ACHN (cell line): ENCODE data around the gene CAPNS2.

ENCODE experiments used
- DNase-seq: peaks from one replicate; pipeline ENCODE4 v3.0.0-alpha.2; 2015
- in situ Hi-C: cut with HindIII; loops from 2 replicates; pipeline ENCODE4 v1.10.0; 2017; ENCODE audit warnings: low sequenced_read_pairs, low pct_ligation_motif_present, low pct_unique_long_range_greater_than_20kb

The CAPNS2 gene

GRCh38 chr16:55566432-55567175 lies at the start of gene CAPNS2:
TSS of gene CAPNS2 (plus strand) at chr16:55566684. CDS start at chr16:55566757, 73 bp downstream.
- no peak for DNase-seq
- in situ Hi-C loops = no loop called here

GRCh38 chr16:55521792-55522191 lies 44.7 kb upstream of the CAPNS2 start:
- in situ Hi-C loops = no loop called here
- no peak for DNase-seq

DNA sequence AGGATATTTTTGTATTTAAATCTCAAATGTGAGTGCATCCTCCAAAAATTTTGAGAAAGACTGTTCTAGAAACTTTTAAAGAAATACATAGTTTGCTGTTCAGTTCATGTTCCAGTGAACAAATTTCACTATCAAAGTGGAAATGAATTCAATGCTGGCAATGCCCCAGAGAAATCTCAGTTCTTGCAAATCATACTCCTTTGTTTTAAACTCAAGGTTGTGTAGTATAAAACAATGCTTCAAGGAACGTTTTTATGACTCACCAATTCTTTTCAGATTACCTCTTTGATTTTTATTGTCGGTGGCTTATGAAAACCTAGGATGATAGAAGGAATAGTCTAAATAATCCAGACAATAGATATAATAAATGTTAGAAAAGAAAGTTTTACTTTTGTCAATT lies 40.0 kb upstream of the CAPNS2 start:
- in situ Hi-C loops = no loop called here
- no peak for DNase-seq

- DNase-seq = no peak
- in situ Hi-C loops = no loop called here
These were observed 38.6 kb upstream of the CAPNS2 start for GRCh38 chr16:55527885-55528284.

GRCh38 chr16:55529018-55529417 lies 37.5 kb upstream of the CAPNS2 start:
- in situ Hi-C loops = no loop called here
- DNase-seq = no peak

GRCh38 chr16:55530316-55530856 lies 36.1 kb upstream of the CAPNS2 start:
- DNase-seq = no peak
- in situ Hi-C loops = no loop called here

DNA sequence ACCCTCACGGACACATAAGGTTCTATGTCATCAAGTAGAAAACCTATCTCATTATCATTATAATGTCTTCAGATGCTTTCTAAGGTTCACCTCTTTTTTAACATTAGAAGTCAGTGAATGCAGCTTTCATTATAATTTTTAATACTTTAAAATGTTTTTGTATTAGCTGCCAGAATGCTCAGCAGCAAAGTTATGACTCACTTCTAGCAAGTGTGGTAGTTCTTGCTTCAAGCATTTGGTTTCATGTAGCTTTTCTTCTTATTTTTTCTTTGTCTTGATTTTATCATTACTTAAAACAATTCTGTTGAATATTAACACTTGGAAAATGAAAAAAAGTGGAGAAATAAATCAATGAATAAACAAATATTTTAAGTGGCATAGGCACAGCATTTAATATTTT lies 34.3 kb upstream of the CAPNS2 start:
- no peak for DNase-seq
- in situ Hi-C loops = no loop called here

DNA sequence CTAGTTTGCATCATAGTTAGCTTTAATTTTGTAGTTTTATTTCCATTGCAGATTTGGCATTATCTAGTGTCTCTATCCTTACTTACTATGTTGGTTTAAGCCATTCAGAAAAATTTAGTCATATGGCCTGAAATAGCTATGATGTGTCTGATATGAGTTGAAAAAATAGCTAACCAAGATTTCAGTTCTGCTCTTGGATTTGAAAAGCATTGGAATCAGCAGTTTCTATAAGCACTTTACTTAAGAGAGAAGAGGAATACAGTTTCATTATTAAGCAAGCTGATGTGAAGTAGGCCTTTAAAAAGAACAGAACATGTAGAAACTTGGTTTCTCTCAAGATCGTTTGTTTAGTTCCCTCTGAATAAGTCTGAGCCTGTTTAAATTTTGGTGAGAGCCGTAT lies 31.7 kb upstream of the CAPNS2 start:
- DNase-seq = no peak
- in situ Hi-C loops = no loop called here

DNA sequence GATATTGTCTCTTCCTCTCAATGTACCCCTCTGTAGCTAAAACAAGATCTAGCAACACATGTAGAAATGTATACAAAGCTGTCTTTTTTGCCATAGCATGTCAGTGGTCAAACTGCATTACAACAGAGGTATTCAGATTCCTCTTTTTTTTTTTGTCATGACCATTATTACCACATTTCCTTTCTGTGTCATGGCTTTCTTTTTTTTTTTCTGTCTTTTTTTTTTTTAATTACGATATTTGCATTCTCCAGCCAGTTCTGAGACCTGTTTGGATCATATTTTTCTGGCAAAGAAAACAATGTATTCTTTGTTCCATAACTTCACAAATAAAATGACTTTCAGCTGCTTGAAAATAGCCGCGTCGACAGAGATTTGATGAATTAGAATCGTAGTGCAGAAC lies 27.4 kb upstream of the CAPNS2 start:
- in situ Hi-C loops = no loop called here
- no peak for DNase-seq

DNA sequence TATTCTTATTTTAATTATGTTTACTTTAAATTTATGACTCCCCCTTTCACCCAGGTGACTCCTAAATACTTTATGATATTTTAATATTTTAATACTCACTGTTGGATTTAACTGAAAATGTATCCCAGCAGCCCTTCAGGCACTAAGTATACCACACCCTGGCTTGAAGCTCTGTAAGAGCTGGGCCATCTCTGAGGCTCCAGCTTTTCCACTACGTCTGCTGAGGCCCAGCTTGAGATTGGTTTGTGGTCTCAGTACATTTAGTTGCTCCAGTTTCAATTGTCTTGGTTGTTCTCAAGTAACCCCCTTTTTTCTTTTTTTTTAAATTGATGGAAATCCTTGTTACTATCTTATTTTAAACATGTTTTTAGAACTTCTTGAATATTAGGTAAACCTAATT lies 27.0 kb upstream of the CAPNS2 start:
- no peak for DNase-seq
- in situ Hi-C loops = no loop called here

DNA sequence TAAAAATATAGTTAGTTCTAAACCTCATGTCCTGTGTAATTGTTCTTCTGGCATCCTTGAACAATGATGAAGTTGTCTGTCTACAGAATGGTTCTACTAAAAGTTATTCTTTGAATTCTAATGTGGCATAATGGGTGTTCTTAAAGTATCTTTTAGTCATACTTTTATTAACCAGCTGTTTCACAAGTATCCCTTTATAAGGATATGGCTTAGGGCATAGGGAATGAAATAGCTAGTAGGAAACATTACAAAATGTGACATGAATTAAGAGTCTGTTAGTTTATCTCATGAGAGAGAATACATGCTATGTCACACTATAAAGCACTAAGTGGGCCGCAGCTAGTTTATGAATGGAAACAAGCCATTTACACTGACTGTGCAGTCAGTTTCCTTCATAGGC lies 26.3 kb upstream of the CAPNS2 start:
- in situ Hi-C loops = no loop called here
- DNase-seq = no peak

DNA sequence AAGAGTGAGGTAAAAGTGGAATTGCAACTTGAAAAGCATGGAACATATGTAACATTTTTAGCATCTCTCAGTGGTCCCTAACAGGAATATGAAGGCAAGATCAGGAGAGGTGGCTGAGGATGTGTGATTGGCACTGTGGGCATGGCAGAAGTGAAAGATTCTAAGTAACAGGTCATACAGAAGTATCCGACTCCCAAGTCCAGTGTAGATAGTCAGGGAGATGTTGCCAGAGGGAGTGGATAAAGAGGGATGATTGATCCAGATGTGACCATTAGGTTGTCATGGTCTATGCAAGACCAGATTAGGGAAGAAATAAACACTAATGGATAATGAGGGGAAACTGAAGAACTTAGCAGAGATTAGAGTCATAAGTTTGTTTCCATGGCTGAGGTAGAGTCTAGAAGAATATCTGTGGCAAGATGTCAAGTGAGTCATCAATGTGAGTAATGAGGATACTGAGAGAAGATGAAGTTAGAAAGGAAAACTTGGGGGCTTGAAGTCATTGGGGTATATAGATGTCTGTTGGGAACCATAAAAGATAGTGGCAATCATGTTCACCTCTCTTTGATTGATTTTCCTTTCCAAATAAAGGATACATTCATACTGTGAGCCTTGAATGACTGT lies 23.9 kb upstream of the CAPNS2 start:
- peak; percentile 23 for DNase-seq
- in situ Hi-C loops = no loop called here

DNA sequence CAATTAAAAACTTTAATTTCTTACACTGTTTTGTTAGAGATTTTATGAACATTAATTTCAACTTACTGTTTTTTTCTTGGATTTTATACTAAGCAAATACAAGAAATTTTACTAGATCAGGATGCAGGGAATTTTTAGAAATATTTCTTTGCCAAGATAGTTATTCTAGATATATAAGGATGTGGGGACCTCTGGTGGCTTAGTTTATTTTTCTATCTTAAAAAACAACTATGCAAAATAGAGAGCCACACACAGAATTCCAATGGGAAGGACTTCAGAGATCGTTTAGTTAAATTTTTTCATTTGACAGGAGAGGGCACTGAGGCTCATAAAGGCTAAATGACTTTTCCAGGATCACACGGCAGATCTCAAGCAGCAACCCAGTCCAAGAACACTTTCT lies 23.0 kb upstream of the CAPNS2 start:
- in situ Hi-C loops = no loop called here
- DNase-seq = peak; percentile 52

DNA sequence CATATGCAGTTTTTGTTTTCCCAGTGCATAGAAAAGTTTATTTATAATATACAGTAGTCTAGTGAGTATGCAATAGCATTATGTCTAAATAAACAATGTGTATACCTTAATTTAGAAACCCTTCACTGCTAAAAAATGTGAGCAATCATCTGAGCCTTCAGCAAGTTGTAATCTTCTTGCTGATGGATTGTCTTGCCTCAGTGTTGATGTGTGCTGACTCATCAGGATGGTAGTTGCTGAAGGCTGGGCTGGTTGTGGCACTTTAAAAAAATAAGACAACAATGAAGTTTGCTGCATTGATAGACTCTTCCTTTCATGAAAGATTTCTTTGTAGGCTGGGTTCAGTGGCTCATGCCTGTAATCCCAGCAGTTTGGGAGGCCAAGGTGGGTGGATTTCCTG lies 13.9 kb upstream of the CAPNS2 start:
- in situ Hi-C loops = no loop called here
- no peak for DNase-seq

GRCh38 chr16:55555436-55555835 lies 11.0 kb upstream of the CAPNS2 start:
- in situ Hi-C loops = no loop called here
- DNase-seq = no peak

- in situ Hi-C loops = no loop called here
- no peak for DNase-seq
These were observed 9.3 kb upstream of the CAPNS2 start for GRCh38 chr16:55557186-55557585.

- DNase-seq = no peak
- in situ Hi-C loops = no loop called here
These were observed 7.3 kb upstream of the CAPNS2 start for GRCh38 chr16:55559233-55559632.

GRCh38 chr16:55559933-55560516 lies 6.5 kb upstream of the CAPNS2 start:
- in situ Hi-C loops = no loop called here
- DNase-seq = no peak

- no peak for DNase-seq
These were observed 5.1 kb upstream of the CAPNS2 start for GRCh38 chr16:55561319-55561848.

More at GRCh38 chr16:55561319-55561848, 5.1 kb upstream of the CAPNS2 start:
- in situ Hi-C loops = no loop called here
